GM12892 (cell line): ENCODE results near the gene SRBD1.

Source experiments
- POLR2A ChIP-seq: IDR thresholded peaks from 2 replicates; pipeline ENCODE4 v1.6.1; 2011; ENCODE audit warnings: low read depth, low read length, control low read depth
- POLR2AphosphoS5 ChIP-seq: IDR thresholded peaks from 2 replicates; pipeline ENCODE4 v1.6.1; 2011; ENCODE audit warnings: low read depth, low read length, control low read depth
- TAF1 ChIP-seq: IDR thresholded peaks from 2 replicates; pipeline ENCODE4 v1.6.1; 2011; ENCODE audit warnings: low read depth, mild to moderate bottlenecking, control low read depth, low read length, borderline replicate concordance

DNA sequence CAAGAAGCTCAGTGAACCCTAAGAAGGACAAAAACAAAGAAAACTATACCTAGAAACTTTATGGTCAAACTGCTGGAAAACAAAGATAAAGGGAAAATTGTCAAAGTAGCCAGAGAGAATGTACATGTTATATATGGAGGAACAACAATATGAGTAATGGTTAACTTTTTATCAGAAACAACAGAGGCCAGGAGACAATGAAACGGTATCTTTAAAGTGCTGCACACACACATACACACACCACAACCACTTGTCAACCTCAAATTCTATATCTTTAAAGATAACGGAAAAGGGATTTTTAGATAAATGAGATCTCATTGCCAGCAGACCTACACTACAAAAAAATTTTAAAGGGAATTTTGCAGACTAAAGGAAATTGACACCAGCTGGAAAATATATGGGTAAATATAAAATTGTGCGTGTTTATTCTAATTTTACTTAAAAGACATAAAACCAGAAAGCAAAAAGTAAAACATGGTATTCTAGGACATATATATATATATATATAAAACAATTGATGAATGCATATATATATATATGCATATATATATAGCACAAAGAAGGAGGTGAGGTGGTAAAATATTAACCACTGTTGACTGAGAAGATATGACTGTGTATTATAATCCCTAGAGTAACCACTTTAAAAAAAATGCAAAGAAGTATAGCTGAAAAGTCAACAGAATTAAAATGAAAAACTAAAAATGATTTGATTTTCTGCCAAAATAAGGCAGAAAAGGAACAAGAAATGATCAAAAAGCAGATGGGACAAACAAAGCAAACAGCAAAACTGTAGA, 172.0 kb downstream of the SRBD1 start:
- no peak for TF ChIP-seq POLR2A
- no peak for TF ChIP-seq TAF1
- TF ChIP-seq POLR2AphosphoS5: no peak
